GM19455 (cell line): ENCODE measurements around the gene DNPH1.

Experiments
- ATAC-seq: cut with Tn5 transposase; IDR thresholded peaks from one replicate; pipeline ENCODE4 v1.9.1; 2021; ENCODE audit not compliant: unreplicated experiment

Gene DNPH1

DNA sequence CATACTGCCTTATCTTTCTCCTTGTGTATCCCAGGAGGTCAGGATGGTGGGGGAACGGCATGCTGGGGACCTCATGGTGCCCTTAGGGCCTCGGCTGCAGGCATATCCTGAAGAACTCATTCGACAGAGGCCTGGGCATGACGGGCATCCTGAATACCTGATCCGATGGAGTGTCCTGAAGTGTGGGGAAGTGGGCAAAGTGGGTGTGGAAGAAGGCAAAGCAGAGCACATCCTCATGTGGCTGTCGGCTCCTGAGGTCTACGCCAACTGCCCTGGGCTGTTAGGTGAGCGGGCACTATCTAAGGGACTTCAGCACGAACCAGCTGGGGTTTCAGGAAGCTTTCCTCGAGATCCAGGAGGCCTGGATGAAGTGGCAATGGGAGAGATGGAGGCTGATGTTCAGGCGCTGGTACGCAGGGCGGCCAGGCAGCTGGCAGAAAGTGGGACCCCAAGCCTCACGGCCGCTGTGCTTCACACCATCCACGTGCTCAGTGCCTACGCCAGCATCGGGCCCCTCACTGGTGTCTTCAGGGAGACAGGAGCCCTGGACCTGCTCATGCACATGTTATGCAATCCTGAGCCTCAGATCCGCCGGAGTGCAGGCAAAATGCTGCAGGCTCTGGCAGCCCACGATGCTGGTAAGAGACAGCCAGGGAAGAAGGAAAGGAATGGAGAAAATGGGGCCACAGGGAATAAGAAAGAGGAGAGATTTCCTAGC lies 44.9 kb downstream of the DNPH1 start:
- no peak for ATAC-seq

DNA sequence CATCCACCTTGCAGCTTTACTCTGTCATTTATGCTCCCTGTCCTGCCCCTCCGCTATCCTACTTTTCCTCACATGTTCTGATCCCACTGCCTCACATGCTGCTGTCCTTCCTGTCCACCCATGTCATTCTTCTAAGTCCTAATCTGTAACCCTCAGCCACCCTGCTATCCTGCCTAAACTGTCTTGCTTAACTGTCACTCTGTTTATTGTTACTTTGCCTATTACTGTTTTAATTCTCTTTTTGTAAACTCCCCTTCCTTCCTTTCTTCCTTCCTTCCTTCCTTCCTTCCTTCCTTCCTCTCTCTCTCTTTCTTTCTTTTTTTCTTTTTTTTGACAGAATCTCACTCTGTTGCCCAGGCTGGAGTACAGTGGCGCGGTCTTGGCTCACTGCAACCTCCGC lies 45.8 kb downstream of the DNPH1 start:
- ATAC-seq: no peak

DNA sequence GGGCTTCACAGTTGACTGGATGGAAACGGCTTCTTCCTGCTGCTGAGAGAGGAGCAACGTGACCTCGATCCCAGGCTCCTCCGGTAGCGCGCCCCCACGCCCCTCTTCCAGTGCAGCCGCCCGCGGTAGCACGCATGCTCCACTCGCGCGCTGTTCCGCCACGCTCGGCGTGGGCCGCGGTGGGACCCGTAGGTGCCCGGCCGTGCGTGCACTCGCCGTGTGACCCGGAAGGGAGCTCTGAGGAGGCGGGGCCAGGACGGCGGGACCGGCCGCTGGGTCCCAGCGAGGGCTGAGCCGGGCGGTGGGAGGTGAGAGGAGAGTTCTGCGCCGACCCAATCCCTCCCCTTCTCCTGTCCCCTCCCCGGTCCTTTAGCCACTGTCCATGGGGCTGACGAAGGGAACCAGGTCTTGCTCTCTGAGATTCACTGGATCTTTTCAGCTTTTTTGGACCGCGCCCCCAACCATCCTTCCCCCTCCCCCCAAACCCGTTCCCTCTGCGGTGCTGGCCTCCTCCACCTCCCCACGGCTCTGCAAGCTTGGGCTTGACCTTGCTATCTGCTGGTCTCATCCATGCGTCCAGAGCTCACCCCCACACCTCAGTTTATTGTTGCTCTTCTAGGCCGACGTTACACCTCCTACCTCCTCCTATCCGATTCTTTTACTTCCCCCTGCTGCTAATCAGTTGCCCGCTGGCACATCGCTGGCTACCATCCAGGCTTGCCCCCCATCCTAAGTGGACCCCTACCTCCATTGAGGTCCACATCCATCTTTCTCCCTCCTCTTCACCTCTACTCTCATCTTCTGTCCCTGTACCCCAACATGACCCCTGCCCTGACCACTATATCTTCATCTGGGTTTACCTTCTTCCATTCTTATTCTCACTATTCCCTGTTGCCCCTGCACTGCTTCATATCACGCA lies 47.1 kb downstream of the DNPH1 start, which contains the start of gene CUL9:
CUL9 (plus strand) TSS at position 255 of the 919 bp plus-strand sequence. CDS start 2,115 bp downstream, outside the sequence.
- ATAC-seq: peak; percentile 85

DNA sequence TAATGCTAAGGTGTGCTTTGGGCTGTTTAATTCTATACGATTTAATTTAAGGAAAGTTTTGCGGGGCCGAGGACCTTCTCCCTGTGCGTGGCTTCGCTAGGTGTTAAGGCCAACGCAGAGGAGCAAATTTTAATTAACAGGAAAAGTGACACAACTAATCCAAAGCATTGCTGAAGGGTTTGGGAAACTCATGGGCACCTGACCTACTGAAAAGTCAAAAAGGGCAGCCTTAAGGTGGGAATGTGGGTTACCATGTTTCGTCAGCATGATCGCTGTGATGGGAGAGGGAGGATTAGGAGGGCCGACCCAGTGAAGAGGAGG lies 47.7 kb downstream of the DNPH1 start:
- ATAC-seq: no peak

DNA sequence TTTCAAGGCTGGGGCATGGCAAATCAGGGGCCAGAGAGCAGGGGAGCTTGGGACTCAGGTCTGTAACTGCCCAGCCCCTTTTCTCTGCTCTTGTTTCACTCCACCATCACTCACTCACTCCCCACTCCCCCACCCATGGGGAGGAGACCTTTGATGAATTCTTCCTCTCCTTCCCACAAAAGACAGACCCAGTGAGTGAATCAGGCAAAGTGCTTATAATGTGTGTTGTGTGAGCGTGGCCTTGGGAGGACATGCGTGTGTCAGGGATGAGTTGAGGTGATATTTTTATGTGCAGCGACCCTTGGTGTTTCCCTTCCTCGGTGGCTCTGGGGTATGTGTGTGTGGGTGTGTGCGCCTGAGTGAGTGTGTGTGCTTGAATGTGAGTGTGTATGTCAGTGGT lies 48.3 kb downstream of the DNPH1 start:
- no peak for ATAC-seq

DNA sequence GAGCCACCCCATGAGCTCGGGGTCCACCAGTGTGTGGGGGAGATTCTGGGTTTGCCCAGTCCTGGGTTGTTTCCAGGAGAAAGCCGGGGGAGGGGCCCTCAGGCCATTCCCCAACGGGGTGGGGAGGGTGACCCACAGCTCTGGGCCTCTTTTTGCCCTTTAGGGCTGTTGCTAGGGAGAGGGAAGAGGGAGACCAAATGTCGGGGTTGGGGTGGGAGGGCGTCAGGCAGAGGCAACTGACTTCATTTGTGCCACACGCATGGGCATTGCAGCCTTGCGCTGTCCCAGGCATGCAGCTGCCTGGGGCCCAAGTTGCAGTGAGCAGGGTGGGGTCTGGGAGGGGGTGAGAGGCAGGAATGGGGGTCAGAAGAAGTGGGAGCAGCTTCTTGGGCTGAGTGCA lies 49.2 kb downstream of the DNPH1 start:
- no peak for ATAC-seq

DNA sequence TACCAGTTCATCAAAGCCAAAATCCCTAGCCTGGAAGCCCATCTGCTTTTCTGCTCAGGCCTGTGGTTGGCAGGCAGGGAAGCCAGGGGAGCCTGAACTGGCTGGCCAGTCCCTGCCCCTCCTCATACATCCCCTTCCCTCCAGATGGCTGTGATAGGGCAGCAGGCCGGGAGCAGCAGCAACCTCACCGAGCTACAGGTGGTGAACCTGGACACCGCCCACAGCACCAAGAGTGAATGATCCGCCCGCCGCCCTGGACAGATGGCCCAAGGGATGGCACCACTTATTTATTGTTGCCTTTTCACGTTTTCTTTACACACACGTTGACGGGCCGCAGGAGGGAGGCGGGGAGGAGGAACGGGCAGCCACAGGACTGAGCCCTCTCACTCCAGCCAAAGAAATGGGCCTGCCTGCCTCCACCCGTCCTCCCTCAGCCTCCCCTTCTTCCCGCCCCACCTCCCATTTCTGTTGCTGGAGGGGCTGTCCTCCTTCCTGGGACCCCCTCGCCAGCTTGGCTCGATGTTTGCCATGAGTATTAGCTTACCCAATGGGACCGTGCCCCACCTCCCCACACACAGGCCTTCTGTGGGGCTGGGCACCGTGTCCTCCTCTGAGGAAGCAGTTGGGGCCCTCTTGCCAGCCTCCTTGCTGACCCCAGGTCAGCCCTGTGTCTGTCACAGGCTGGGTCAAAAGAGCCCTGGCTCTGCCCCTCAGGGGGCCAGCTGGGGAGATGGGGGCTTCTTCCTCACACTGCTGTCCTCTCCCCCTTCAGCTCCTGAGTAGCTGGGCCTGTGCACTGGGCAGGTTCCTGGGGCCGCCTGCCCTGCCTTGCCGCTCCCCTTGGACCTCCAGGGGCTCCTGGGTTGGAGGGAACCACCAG lies 50.1 kb downstream of the DNPH1 start:
- ATAC-seq: no peak

DNA sequence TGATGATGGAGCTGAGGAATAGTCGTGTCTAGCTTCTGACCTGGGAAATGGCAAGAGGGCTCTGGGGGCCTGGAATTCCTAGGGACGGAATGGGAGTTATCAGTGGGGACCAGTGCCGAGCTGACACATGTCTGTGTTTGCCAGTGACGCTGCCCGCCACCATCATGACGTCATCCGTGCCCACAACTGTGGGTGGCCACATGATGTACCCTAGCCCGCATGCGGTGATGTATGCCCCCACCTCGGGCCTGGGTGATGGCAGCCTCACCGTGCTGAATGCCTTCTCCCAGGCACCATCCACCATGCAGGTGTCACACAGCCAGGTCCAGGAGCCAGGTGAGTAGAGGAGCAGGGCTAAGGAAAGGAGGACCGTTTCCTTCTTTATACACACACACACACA lies 51.1 kb downstream of the DNPH1 start:
- no peak for ATAC-seq

DNA sequence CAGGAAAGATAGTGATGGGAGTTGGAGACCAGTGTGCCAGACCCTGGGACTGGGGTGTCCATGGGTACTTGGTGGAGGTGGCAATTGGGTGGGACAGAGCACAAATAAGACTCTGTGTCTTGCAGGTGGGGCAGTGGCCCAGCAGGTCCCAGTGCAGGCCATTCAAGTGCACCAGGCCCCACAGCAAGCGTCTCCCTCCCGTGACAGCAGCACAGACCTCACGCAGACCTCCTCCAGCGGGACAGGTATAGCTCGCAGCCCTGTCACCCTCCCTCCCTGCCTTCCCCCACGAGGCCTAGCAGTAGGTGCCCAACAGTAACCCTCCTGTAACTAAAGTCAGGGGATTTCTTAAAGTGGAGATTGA lies 52.9 kb downstream of the DNPH1 start:
- no peak for ATAC-seq

DNA sequence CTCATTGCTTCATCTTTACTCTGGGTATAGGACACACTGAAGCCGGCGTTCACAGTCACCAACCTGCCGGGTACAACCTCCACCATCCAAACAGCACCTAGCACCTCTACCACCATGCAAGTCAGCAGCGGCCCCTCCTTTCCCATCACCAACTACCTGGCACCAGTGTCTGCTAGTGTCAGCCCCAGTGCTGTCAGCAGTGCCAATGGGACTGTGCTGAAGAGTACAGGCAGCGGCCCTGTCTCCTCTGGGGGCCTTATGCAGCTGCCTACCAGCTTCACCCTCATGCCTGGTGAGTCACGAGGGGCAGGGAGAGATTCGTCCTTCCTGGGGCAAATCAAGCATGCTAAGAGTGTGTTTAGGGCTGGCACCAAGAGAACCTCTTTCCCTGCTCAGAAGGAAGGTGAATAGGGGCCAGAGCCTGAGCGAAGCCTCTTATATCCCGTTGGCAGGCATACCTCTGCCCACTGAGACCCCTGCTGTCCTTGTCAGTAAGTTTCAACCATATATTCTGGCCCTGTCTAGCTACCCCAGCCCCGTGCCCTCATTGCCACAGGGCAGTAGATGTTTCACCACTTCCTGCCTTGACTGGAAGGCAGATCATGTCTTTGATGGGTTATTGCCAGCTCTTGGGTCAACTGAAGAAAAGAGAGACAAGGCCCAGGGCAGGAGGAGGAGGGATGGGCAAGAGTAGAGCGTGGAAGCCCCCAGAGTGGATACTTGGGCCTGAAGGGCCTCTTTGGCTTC lies 53.4 kb downstream of the DNPH1 start:
- ATAC-seq: no peak
